ENCODE measurements around the gene NT5M. TPM values are rescaled to one million over a fixed set of nuclear protein-coding genes. Genes with fewer than 3 reads are reported as not detected.

Gene NT5M
- total RNA-seq, 1 experiment from 2014 or later: 14.5 TPM

- no peak overlapping the region for H3K4me3 ChIP-seq (ENCODE audit: insufficient read depth, low read depth, low read length)
- no peak for DNase-seq
- H3K36me3 ChIP-seq (replicated peaks; ENCODE audit: control insufficient read depth, insufficient read depth, low read length): no peaks in the 10 kb centered on the region
- H3K27me3 ChIP-seq (ENCODE audit: control insufficient read depth, insufficient read depth, low read length): no peaks in the 10 kb centered on the region
Observed at GRCh38 chr17:17391668-17392370, 88.6 kb downstream of the NT5M start.

GRCh38 chr17:17393976-17394375 is 90.8 kb downstream of the NT5M start:
- Histone ChIP-seq H3K36me3 (replicated peaks; ENCODE audit: control insufficient read depth, insufficient read depth, low read length) (no peaks in the 10 kb centered on the region), H3K4me3 (ENCODE audit: insufficient read depth, low read depth, low read length) (no peak overlapping the region), H3K27me3 (ENCODE audit: control insufficient read depth, insufficient read depth, low read length) (no peaks in the 10 kb centered on the region)
- DNase-seq: no peak

- H3K27me3 ChIP-seq (ENCODE audit: control insufficient read depth, insufficient read depth, low read length): no peaks in the 10 kb centered on the region
- no peaks in the 10 kb centered on the region for H3K36me3 ChIP-seq (replicated peaks; ENCODE audit: control insufficient read depth, insufficient read depth, low read length)
- DNase-seq: no peak
- no peak overlapping the region for H3K4me3 ChIP-seq (ENCODE audit: insufficient read depth, low read depth, low read length)
Observed at GRCh38 chr17:17394494-17394893, 91.3 kb downstream of the NT5M start.

- H3K4me3 ChIP-seq (ENCODE audit: insufficient read depth, low read depth, low read length): no peak overlapping the region
- DNase-seq: no peak
Observed at GRCh38 chr17:17395246-17395802, 92.2 kb downstream of the NT5M start.

GRCh38 chr17:17395885-17396284 is 92.7 kb downstream of the NT5M start:
- no peak for DNase-seq
- Histone ChIP-seq H3K27me3 (ENCODE audit: control insufficient read depth, insufficient read depth, low read length) (no peaks in the 10 kb centered on the region), H3K4me3 (ENCODE audit: insufficient read depth, low read depth, low read length) (no peak overlapping the region), H3K36me3 (replicated peaks; ENCODE audit: control insufficient read depth, insufficient read depth, low read length) (no peaks in the 10 kb centered on the region)

More at GRCh38 chr17:17395246-17395802, 92.2 kb downstream of the NT5M start:
- Histone ChIP-seq H3K27me3 (ENCODE audit: control insufficient read depth, insufficient read depth, low read length) (no peaks in the 10 kb centered on the region), H3K36me3 (replicated peaks; ENCODE audit: control insufficient read depth, insufficient read depth, low read length) (no peaks in the 10 kb centered on the region)

Other genes starting within 250 kb of the NT5M start
- 0.17 TPM in 1 of 2 replicates, not detected in the other for gene PLD6, start 97.0 kb upstream of the NT5M start, total RNA-seq (2014; rRNA removed; shearing (Covaris generic))
- 36.4 and 42.9 TPM in 2 replicates for gene FLCN, start 66.2 kb upstream of the NT5M start, total RNA-seq (2014; rRNA removed; shearing (Covaris generic))
- gene COPS3, start 22.1 kb upstream of the NT5M start, total RNA-seq (2014; rRNA removed; shearing (Covaris generic)): 106 and 125 TPM in 2 replicates
- gene MED9, start 173.6 kb downstream of the NT5M start, total RNA-seq (2014; rRNA removed; shearing (Covaris generic)): 28.9 and 31.3 TPM in 2 replicates
- gene RASD1, start 193.0 kb downstream of the NT5M start, total RNA-seq (2014; rRNA removed; shearing (Covaris generic)): 5.3 and 5.6 TPM in 2 replicates

Data from H7 (cell line).